ENCODE results near the gene SLC37A1.

DNA sequence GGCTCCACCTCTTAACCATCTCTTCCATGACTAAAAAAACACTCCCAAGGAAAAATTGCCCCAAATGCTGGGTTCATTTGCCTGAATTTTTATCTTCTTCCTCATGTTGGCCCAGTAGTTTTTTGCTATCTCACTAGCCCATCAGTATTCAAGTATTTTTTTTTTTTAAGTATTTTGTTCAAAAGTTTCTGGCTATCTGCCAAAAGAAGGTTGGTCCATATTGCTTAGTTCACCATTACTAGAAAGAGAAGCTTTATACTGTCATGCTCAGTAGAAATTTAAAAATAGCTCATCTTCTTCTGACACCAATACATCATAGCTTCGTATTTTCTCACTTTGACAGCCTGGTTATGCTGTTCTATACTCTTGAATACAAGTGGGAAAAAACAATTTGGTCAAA lies 98.7 kb downstream of the SLC37A1 start:
- TF ChIP-seq RXRA (IDR thresholded peaks at IDR 0.05) (no peak), JUND (IDR thresholded peaks at IDR 0.05) (no peak)
- TF ChIP-seq, protein P1, sequence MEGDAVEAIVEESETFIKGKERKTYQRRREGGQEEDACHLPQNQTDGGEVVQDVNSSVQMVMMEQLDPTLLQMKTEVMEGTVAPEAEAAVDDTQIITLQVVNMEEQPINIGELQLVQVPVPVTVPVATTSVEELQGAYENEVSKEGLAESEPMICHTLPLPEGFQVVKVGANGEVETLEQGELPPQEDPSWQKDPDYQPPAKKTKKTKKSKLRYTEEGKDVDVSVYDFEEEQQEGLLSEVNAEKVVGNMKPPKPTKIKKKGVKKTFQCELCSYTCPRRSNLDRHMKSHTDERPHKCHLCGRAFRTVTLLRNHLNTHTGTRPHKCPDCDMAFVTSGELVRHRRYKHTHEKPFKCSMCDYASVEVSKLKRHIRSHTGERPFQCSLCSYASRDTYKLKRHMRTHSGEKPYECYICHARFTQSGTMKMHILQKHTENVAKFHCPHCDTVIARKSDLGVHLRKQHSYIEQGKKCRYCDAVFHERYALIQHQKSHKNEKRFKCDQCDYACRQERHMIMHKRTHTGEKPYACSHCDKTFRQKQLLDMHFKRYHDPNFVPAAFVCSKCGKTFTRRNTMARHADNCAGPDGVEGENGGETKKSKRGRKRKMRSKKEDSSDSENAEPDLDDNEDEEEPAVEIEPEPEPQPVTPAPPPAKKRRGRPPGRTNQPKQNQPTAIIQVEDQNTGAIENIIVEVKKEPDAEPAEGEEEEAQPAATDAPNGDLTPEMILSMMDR (IDR thresholded peaks at IDR 0.05; ENCODE audit: low read depth, low read length, missing input control) = no peak
- TF ChIP-seq, protein P2, sequence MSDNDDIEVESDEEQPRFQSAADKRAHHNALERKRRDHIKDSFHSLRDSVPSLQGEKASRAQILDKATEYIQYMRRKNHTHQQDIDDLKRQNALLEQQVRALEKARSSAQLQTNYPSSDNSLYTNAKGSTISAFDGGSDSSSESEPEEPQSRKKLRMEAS (IDR thresholded peaks at IDR 0.05) = no peak

Data from liver (tissue), 3 donors.